Fibroblast of mammary gland (primary cell): Measurements from ENCODE around the gene TRERF1.

Experiments
- DNase-seq: peaks from one replicate; pipeline ENCODE4 v3.0.0-alpha.2; 2010; ENCODE audit warnings: low read depth
- H3K4me3 ChIP-seq: 2 replicates; pipeline ENCODE4 v1.5.1; 2011; ENCODE audit warnings: low read depth, mild to moderate bottlenecking, low read length, moderate library complexity; ENCODE audit not compliant: control insufficient read depth
- CTCF ChIP-seq: conservative IDR thresholded peaks from 2 replicates; pipeline ENCODE4 v1.5.1; 2011; ENCODE audit warnings: low read depth, low read length, inconsistent platforms; ENCODE audit not compliant: control insufficient read depth, insufficient read depth

Gene TRERF1

GRCh38 chr6:42304053-42304712, 147.5 kb downstream of the TRERF1 start:
- no peak for DNase-seq
- H3K4me3 ChIP-seq: no peak overlapping the region
- TF ChIP-seq CTCF: no peak

- H3K4me3 ChIP-seq: no peak overlapping the region
- no peak for DNase-seq
- TF ChIP-seq CTCF: no peak
Measured at GRCh38 chr6:42302411-42302810, 149.3 kb downstream of the TRERF1 start.

GRCh38 chr6:42301986-42302385, 149.7 kb downstream of the TRERF1 start:
- no peak for TF ChIP-seq CTCF
- no peak overlapping the region for H3K4me3 ChIP-seq

GRCh38 chr6:42300701-42301100, 151.0 kb downstream of the TRERF1 start:
- H3K4me3 ChIP-seq: no peak overlapping the region
- DNase-seq: no peak
- no peak for TF ChIP-seq CTCF

More at GRCh38 chr6:42301986-42302385, 149.7 kb downstream of the TRERF1 start:
- DNase-seq: no peak

GRCh38 chr6:42300185-42300584, 151.5 kb downstream of the TRERF1 start:
- no peak overlapping the region for H3K4me3 ChIP-seq
- no peak for DNase-seq
- TF ChIP-seq CTCF: no peak

- no peak for DNase-seq
- no peak overlapping the region for H3K4me3 ChIP-seq
- no peak for TF ChIP-seq CTCF
Measured at GRCh38 chr6:42297661-42298060, 154.1 kb downstream of the TRERF1 start.

- DNase-seq: no peak
- no peak overlapping the region for H3K4me3 ChIP-seq
- TF ChIP-seq CTCF: no peak
Measured at GRCh38 chr6:42296614-42297013, 155.1 kb downstream of the TRERF1 start.
